ENCODE data around the gene CD163L1.
"Not testable (repeated sequence)": the region's sequence is repeated elsewhere in the genome, so short reads cannot be mapped to it uniquely, and the experiment has no call there.

The CD163L1 gene

GRCh38 chr12:7448099-7448498, 4.1 kb upstream of the CD163L1 start:
- DNase-seq = no peak
- H3K4me3 ChIP-seq (ENCODE audit: low read depth, low read length) = no peak overlapping the region
- H3K27me3 ChIP-seq (ENCODE audit: insufficient read depth, low read depth, severe bottlenecking) = peaks cover 3% of the 10 kb centered on the region
- H3K36me3 ChIP-seq = no peaks in the 10 kb centered on the region
- no peak for TF ChIP-seq CTCF (IDR thresholded peaks at IDR 0.05; ENCODE audit: low read depth, low read length)
- H3K9me3 ChIP-seq (ENCODE audit: severe bottlenecking) = no peaks in the 10 kb centered on the region
- H3K27ac ChIP-seq = no peak overlapping the region

GRCh38 chr12:7444537-7444936, 584 bp upstream of the CD163L1 start:
- Histone ChIP-seq H3K36me3 (no peaks in the 10 kb centered on the region), H3K27me3 (ENCODE audit: insufficient read depth, low read depth, severe bottlenecking) (peaks cover 3% of the 10 kb centered on the region), H3K27ac (no peak overlapping the region), H3K9me3 (ENCODE audit: severe bottlenecking) (no peaks in the 10 kb centered on the region), H3K4me3 (ENCODE audit: low read depth, low read length) (no peak overlapping the region)
- TF ChIP-seq CTCF (IDR thresholded peaks at IDR 0.05; ENCODE audit: low read depth, low read length) = no peak
- DNase-seq = no peak

- TF ChIP-seq CTCF (IDR thresholded peaks at IDR 0.05; ENCODE audit: low read depth, low read length) = no peak
- Histone ChIP-seq H3K4me3 (ENCODE audit: low read depth, low read length) (no peak overlapping the region), H3K9me3 (ENCODE audit: severe bottlenecking) (no peaks in the 10 kb centered on the region), H3K27ac (no peak overlapping the region), H3K36me3 (no peaks in the 10 kb centered on the region), H3K27me3 (ENCODE audit: insufficient read depth, low read depth, severe bottlenecking) (no peaks in the 10 kb centered on the region)
- no peak for DNase-seq
Observed at GRCh38 chr12:7441216-7441615, 2.7 kb downstream of the CD163L1 start.

GRCh38 chr12:7439579-7440505, 4.1 kb downstream of the CD163L1 start:
- H3K36me3 ChIP-seq = no peaks in the 10 kb centered on the region
- H3K4me3 ChIP-seq (ENCODE audit: low read depth, low read length) = no peak overlapping the region
- no peak for DNase-seq
- peaks cover under 1% of the 10 kb centered on the region for H3K27me3 ChIP-seq (ENCODE audit: insufficient read depth, low read depth, severe bottlenecking)
- no peaks in the 10 kb centered on the region for H3K9me3 ChIP-seq (ENCODE audit: severe bottlenecking)
- no peak overlapping the region for H3K27ac ChIP-seq
- no peak for TF ChIP-seq CTCF (IDR thresholded peaks at IDR 0.05; ENCODE audit: low read depth, low read length)

GRCh38 chr12:7438291-7438995, 5.5 kb downstream of the CD163L1 start:
- H3K27me3 ChIP-seq (ENCODE audit: insufficient read depth, low read depth, severe bottlenecking); H3K4me3 ChIP-seq (ENCODE audit: low read depth, low read length); H3K27ac ChIP-seq; H3K9me3 ChIP-seq (ENCODE audit: severe bottlenecking); DNase-seq; H3K36me3 ChIP-seq: not testable (repeated sequence)

GRCh38 chr12:7437494-7437893, 6.5 kb downstream of the CD163L1 start:
- not testable (repeated sequence) for H3K27me3 ChIP-seq (ENCODE audit: insufficient read depth, low read depth, severe bottlenecking); H3K36me3 ChIP-seq; H3K4me3 ChIP-seq (ENCODE audit: low read depth, low read length); H3K27ac ChIP-seq; DNase-seq; H3K9me3 ChIP-seq (ENCODE audit: severe bottlenecking)
